Activated naive CD4-positive, alpha-beta T cell treated with anti-CD3 and anti-CD28 coated beads, Interleukin-2, amount 10 ng/mL, durations not matched to agents 7 days and 5 days (primary cell): Measurements from ENCODE around the gene RAB18.
"Not testable (repeated sequence)": the region's sequence is repeated elsewhere in the genome, so short reads cannot be mapped to it uniquely, and the experiment has no call there.

ENCODE experiments used
- CTCF ChIA-PET: fragments of 350-600 bp; sonication (Branson Sonifier 250); formaldehyde crosslinking; loops from one replicate; lab custom pipeline; 2021; ENCODE audit warnings: antibody characterized with exemption; lab: Charles Lee
- DNase-seq: peaks from one replicate; pipeline ENCODE4 v3.0.0-alpha.2; 2020
- H3K27ac Mint-ChIP-seq: one replicate; pipeline ENCODE4 v1.8.0; 2021; ENCODE audit warnings: mild to moderate bottlenecking, moderate library complexity, mixed read lengths
- H3K27me3 Mint-ChIP-seq: one replicate; pipeline ENCODE4 v1.8.0; 2021; ENCODE audit warnings: mild to moderate bottlenecking, mixed read lengths
- H3K36me3 Mint-ChIP-seq: one replicate; pipeline ENCODE4 v1.8.0; 2021; ENCODE audit warnings: mixed read lengths
- H3K4me1 Mint-ChIP-seq: one replicate; pipeline ENCODE4 v1.8.0; 2021; ENCODE audit warnings: mixed read lengths
- H3K4me3 Mint-ChIP-seq: one replicate; pipeline ENCODE4 v1.8.0; 2021; ENCODE audit warnings: mild to moderate bottlenecking, moderate library complexity, mixed read lengths
- H3K9me3 Mint-ChIP-seq: one replicate; pipeline ENCODE4 v1.8.0; 2021; ENCODE audit warnings: mixed read lengths

Gene RAB18

DNA sequence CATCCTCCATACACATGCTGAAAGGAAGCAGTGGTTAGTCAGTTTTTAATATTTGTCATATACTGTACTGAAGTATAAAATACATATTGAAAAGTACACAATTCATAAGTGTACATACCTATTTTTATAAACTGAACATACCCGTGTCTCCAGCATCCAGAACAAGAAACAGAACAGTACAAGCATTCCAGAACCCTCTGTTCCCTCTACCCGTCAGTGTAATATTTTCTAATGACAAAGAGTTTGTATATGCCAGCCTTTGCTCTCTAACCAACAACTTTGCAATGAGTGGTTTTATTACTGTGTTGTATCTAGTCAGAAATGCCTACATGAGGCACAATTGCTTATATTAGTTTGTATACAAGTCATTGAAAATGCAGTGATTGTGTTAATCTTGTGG lies 18.7 kb upstream of the RAB18 start:
- H3K9me3 Mint-ChIP-seq = peaks cover 2% of the 10 kb centered on the region
- H3K27ac Mint-ChIP-seq = no peak overlapping the region
- H3K36me3 Mint-ChIP-seq = no peaks in the 10 kb centered on the region
- H3K4me1 Mint-ChIP-seq = no peaks in the 10 kb centered on the region
- H3K4me3 Mint-ChIP-seq = no peak overlapping the region
- DNase-seq = no peak
- CTCF ChIA-PET = interaction anchor here (1.4 kb wide), 2 partner anchors 39 to 116 kb away, joined by 3 read pairs; no protein-coding TSS in a partner anchor
- peaks cover 36% of the 10 kb centered on the region for H3K27me3 Mint-ChIP-seq

DNA sequence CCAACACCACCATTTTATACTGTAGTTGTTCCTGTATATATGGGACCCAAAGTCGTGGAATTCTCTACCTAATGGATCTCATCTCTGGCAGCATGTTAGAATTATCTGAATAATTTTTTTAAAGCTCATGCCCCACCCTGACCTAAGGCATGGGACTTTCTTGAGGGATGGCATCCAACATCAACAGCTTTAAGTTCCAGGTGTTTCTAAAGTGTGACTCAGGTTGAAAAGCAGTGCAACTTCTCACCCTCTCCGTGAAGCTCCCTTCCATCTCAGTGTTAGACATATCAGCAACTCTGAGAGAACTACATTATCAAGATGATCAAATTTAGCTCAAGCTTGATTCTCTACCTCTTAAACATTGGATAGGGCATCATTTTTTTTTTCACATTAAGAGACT lies 18.1 kb upstream of the RAB18 start:
- Mint-ChIP-seq H3K4me1 (no peaks in the 10 kb centered on the region), H3K27ac (no peak overlapping the region), H3K36me3 (no peaks in the 10 kb centered on the region), H3K4me3 (no peak overlapping the region), H3K9me3 (peaks cover 7% of the 10 kb centered on the region), H3K27me3 (peaks cover 36% of the 10 kb centered on the region)
- CTCF ChIA-PET = interaction anchor here (1.4 kb wide), 1 partner anchor 40 kb away, joined by 3 read pairs; no protein-coding TSS in a partner anchor
- no peak for DNase-seq

DNA sequence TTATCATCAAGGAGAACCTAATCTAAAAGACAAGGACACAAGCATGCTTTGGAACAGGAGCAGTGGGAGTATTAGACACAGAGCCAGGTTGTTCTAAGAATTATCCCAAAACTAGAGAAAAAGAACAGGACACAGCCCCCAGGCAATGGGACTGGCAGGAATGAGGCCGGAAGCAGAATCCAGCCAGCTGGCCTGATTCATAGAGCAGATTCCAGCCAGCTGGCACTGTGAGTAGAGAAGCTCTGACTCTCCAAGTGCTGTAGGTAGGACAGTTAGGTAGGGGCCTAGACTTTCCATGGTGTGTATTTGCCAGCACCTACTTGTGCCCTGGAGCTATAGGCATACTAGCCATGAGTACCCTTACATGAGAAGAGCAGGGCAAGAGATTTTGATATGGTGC lies 13.3 kb upstream of the RAB18 start:
- peaks cover 26% of the 10 kb centered on the region for H3K27me3 Mint-ChIP-seq

DNA sequence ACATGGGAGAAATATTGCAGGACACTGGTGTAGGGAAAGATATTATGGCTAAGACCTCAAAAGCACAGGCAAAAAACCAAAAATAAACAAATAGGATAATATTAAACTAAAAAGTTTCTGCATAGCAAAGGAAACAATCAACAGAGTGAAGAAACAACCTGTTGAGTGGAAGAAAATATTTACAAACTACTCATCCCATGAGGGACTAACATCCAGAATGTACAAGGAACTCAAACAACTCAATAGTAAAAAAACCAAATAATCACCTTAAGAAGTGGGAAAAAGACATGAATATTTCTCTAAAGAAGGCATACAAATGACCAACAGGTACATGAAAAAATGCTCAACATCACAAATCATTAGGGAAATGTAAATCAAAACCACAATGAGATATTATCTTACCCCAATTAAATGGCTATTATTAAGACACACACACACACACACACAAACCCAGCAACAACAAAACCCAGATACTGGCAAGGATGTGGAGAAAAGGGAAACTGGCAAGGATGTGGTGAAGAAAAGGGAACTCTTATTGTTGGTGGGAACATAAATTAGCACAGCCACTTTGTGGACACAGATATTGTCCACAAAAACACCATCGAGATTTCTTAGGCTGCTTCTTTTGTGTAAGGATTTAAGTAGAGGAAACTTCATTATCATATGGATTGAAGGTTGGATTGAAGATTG lies 9.8 kb upstream of the RAB18 start:
- no peaks in the 10 kb centered on the region for H3K36me3 Mint-ChIP-seq
- H3K27ac Mint-ChIP-seq = no peak overlapping the region
- DNase-seq = no peak
- no peak overlapping the region for H3K4me3 Mint-ChIP-seq
- peaks cover 20% of the 10 kb centered on the region for H3K27me3 Mint-ChIP-seq
- CTCF ChIA-PET = no interaction called here
- no peaks in the 10 kb centered on the region for H3K4me1 Mint-ChIP-seq
- peaks cover 16% of the 10 kb centered on the region for H3K9me3 Mint-ChIP-seq

More for the DNA sequence above, 13.3 kb upstream of the RAB18 start:
- no peak overlapping the region for H3K4me3 Mint-ChIP-seq
- H3K9me3 Mint-ChIP-seq = peaks cover 18% of the 10 kb centered on the region
- no peak for DNase-seq
- no peaks in the 10 kb centered on the region for H3K4me1 Mint-ChIP-seq
- no peak overlapping the region for H3K27ac Mint-ChIP-seq
- H3K36me3 Mint-ChIP-seq = no peaks in the 10 kb centered on the region
- CTCF ChIA-PET = interaction anchor here (1.5 kb wide), 1 partner anchor 10 kb away, joined by 4 read pairs; no protein-coding TSS in a partner anchor

DNA sequence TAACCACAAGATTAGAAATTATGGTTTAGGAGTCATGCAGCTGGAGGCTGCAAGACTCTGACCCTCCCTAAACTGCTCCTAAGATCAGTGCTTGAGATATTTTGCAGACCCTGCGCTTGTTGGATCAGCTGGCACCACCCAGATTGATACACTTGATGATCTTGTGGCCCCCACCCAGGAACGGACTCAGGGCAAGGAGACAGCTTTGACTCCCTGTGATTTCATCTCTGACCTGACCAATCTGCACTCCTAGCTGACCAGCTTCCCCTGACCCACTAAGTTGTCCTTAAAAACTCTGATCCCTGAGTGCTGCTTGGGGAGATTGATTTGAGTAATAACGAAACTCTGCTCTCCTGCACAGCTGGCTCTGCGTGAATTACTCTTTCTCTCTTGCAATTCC lies 8.0 kb upstream of the RAB18 start:
- peaks cover 25% of the 10 kb centered on the region for H3K27me3 Mint-ChIP-seq
- no peaks in the 10 kb centered on the region for H3K36me3 Mint-ChIP-seq
- H3K4me3 Mint-ChIP-seq = no peak overlapping the region
- CTCF ChIA-PET = no interaction called here
- H3K27ac Mint-ChIP-seq = no peak overlapping the region
- H3K9me3 Mint-ChIP-seq = peaks cover 9% of the 10 kb centered on the region
- no peak for DNase-seq
- no peaks in the 10 kb centered on the region for H3K4me1 Mint-ChIP-seq

DNA sequence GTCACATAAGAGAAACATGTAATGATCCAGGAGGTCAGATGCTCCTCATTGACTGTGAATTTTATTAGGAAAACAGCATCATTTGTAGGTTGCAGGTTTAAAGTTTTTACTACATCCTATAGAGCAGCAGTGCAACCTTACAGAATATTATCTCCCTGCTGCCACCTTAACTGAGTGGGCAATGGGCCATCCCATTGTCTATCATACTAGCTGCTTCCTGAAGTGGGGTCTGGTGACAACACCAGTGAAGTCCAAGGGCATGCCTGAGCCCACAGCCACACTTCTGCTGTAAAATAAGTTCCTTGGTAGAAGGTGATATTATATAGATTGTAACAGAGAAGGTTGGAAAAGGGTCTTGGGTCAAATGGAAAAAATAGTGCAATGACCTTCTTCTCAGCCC lies 4.0 kb upstream of the RAB18 start:
- Mint-ChIP-seq H3K36me3 (peaks cover 6% of the 10 kb centered on the region), H3K4me3 (no peak overlapping the region), H3K27me3 (peaks cover 16% of the 10 kb centered on the region), H3K9me3 (no peaks in the 10 kb centered on the region), H3K27ac (no peak overlapping the region), H3K4me1 (peaks cover 17% of the 10 kb centered on the region)
- CTCF ChIA-PET = interaction anchor here (0.7 kb wide), 2 partner anchors 52 to 54 kb away, joined by 3 read pairs; no protein-coding TSS in a partner anchor
- no peak for DNase-seq

DNA sequence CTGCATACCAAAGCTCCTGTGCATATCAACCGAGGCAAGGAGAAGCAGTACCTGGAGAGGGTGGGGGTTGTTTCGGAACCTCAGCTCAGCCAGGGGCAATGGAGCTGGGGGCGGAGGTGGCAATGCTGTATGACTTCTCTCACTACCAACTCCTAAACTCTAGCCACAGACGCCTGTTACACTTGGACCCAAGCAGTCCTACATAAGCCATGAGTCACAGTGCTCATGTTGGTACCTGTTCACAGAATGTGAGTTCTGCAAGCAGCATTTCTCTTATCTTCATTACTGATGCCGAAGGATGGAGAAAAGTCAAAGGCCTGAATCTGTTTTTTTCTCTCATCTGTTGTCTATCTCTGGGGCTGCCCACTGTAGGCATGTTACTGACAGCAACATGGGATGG lies 3.2 kb upstream of the RAB18 start:
- H3K27me3 Mint-ChIP-seq = peaks cover 16% of the 10 kb centered on the region
- H3K9me3 Mint-ChIP-seq = no peaks in the 10 kb centered on the region
- no peak overlapping the region for H3K27ac Mint-ChIP-seq
- peaks cover 8% of the 10 kb centered on the region for H3K36me3 Mint-ChIP-seq
- H3K4me3 Mint-ChIP-seq = no peak overlapping the region
- CTCF ChIA-PET = interaction anchor here (0.7 kb wide), 1 partner anchor 54 kb away, joined by 3 read pairs; no protein-coding TSS in a partner anchor
- no peak for DNase-seq
- H3K4me1 Mint-ChIP-seq = peaks cover 22% of the 10 kb centered on the region

DNA sequence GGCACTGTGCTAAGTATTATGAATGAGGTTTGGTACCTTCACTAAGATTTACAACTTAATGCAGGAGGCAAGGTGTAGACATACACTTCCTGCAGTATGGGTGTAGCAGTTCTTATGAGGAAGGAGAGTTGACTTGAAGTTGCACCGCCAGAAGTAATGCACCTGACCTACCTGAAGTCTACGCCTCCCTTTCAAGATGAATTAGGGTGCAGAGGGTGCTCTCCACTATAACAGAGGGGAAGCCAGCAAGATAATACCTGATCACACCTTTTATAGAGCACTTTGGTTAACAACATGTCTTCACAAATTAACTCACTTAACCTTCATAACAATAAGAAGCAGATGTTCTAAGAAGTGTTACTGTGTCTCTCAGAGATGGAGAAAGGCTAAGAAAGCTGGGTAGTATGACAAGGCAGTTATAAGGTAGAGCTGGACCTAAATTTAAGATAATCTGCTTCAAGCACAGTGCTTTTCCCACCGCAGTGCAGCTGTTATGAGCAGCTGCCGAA lies 552 bp upstream of the RAB18 start:
- peak overlapping the region; percentile 100 for H3K4me3 Mint-ChIP-seq
- H3K9me3 Mint-ChIP-seq = no peaks in the 10 kb centered on the region
- H3K27me3 Mint-ChIP-seq = peaks cover 10% of the 10 kb centered on the region
- CTCF ChIA-PET = interaction anchor here (0.9 to 1.9 kb wide), 5 partner anchors 10 to 675 kb away, joined by 3 to 6 read pairs (median 3); no protein-coding TSS in a partner anchor
- peak overlapping the region; percentile 99 for H3K27ac Mint-ChIP-seq
- H3K36me3 Mint-ChIP-seq = peaks cover 22% of the 10 kb centered on the region
- peaks cover 41% of the 10 kb centered on the region for H3K4me1 Mint-ChIP-seq
- DNase-seq = no peak

DNA sequence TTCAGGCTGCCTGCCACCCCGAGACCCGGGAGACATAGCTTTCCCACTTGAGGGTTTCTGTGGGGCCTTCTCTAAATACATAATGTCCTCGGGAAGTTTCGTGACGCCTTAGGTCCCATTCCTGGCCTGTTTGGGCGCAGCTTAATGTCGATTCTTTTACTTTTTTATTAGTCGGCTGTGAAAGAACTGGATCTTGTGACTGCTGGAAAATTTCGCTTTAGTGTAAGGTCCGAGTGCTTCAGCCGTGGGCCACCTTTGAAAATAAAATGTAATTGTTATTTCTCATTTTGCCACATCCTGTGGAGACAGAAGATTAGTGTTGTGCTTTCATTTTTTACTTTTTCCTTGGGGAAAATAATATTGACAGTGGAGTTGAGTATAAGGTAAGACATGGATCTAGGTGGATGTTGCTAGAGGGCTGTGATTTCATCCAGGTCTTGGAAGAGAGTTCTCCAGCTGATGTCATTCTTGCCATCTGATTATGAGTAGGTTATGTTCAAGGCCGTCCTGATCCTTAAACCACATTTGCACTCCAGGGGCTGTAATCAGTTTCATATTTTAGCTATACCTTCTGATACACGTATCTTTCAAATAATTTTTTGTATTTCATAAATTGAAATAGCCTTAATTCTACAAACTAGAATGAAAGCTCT lies 830 bp downstream of the RAB18 start:
- Mint-ChIP-seq H3K27ac (peak overlapping the region; percentile 99), H3K4me3 (peak overlapping the region; percentile 100), H3K4me1 (peaks cover 51% of the 10 kb centered on the region), H3K9me3 (no peaks in the 10 kb centered on the region), H3K27me3 (peaks cover 7% of the 10 kb centered on the region), H3K36me3 (peaks cover 29% of the 10 kb centered on the region)
- no peak for DNase-seq
- CTCF ChIA-PET = interaction anchor here (0.6 to 1.9 kb wide), 5 partner anchors 9 to 874 kb away, joined by 3 to 6 read pairs (median 5); no protein-coding TSS in a partner anchor

DNA sequence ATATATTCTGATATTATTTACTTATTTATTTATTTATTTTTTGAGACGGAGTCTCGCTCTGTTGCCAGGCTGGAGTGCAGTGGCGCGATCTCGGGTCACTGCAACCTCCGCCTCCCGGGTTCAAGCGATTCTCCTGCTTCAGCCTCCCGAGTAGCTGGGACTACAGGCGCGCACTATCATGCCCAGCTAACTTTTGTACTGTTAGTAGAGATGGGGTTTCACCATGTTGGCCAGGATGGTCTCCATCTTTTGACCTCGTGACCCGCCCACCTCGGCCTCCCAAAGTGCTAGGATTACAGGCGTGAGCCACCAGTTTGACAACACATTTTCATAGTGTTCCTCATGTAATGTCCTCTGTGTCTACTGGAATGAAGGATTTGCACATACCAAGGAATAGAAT lies 1.4 kb downstream of the RAB18 start:
- H3K27me3 Mint-ChIP-seq, H3K27ac Mint-ChIP-seq, H3K9me3 Mint-ChIP-seq, DNase-seq: not testable (repeated sequence)
- peaks cover 35% of the 10 kb centered on the region for H3K36me3 Mint-ChIP-seq
- peak overlapping the region; percentile 69 for H3K4me3 Mint-ChIP-seq
- peaks cover 57% of the 10 kb centered on the region for H3K4me1 Mint-ChIP-seq
- CTCF ChIA-PET = interaction anchor here (1.9 kb wide), 1 partner anchor 8 kb away, joined by 5 read pairs; no protein-coding TSS in a partner anchor

DNA sequence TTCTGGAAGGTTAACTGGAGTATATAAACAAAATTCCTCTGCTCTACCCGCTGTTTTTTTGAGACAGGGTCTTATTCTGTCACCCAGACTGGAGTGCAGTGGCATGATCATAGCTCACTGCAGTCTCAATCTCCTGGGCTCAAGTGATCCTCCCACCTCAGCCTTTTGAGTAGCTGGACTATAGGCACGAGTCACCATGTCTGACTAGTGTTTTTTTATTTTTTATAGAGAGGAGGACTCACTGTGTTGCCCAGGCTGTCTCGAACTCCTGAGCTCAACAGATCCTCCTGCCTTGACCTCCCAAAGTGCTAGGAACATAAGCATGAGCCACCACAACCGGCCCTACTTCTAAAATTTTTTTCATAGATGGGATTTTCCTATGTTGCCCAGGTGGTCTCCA lies 2.2 kb downstream of the RAB18 start:
- H3K27me3 Mint-ChIP-seq = peaks cover 4% of the 10 kb centered on the region
- peaks cover 57% of the 10 kb centered on the region for H3K4me1 Mint-ChIP-seq
- H3K9me3 Mint-ChIP-seq = no peaks in the 10 kb centered on the region
- H3K36me3 Mint-ChIP-seq = peaks cover 38% of the 10 kb centered on the region
- H3K4me3 Mint-ChIP-seq = peak overlapping the region; percentile 69
- no peak for DNase-seq
- no peak overlapping the region for H3K27ac Mint-ChIP-seq
- CTCF ChIA-PET = no interaction called here

DNA sequence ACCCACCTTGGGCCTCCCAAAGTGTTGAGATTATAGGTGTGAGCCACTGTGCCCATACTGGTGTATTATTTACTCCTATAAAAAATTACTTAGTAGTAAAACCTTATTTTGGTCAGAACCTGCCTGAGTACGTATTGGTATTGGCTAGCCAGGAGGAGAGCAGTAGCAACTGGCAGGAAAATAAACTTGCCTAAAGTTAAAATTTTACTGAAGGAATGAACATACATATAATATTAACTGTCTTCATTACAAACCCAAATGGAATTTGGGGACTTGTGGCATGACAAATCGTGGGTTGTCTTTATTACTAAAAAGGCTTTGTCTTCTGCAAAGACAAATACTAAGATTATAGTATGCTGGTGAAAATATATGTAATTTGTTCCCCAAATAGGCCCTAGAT lies 8.4 kb downstream of the RAB18 start:
- Mint-ChIP-seq H3K4me1 (peaks cover 57% of the 10 kb centered on the region), H3K36me3 (peaks cover 60% of the 10 kb centered on the region), H3K27me3 (no peaks in the 10 kb centered on the region), H3K4me3 (no peak overlapping the region), H3K9me3 (no peaks in the 10 kb centered on the region), H3K27ac (no peak overlapping the region)
- no peak for DNase-seq
- CTCF ChIA-PET = no interaction called here

DNA sequence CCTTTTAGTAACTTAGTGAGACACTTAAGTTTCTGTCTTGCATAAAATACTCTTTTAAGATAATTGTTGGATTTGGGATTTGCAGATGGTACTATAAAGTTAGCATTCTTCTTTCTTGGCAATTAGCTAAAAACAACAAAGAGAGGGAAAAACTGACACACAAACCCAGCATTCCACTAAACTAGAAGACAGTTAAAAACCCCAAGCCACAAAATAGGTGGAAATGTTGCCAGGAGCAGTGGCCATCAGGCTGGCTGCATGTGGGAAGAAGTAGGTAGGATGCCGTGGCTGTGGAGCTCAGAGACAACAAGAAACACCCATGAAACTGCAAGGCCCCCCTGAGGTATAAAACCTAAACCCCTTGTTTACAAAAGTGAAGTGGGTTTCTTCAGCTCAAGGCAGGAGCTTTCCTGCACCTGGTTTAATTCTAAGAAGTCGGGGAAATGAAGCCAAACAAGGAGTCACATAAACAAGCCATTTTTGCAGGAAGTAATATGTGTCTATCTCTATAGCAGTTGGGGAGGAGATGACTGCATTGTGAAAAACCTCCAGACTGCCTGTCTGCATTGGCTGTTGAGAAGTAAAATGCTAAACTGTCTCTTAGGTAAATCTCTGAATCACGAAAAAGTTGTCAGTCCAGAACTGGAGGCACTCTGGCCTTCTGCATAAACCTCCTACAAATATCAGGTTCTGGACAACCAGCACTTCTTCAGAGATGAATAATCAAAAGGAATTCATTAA lies 9.5 kb downstream of the RAB18 start:
- peaks cover 59% of the 10 kb centered on the region for H3K36me3 Mint-ChIP-seq
- CTCF ChIA-PET = interaction anchor here (1.2 kb wide), 1 partner anchor 9 kb away, joined by 5 read pairs; the partner anchor contains the start of gene RAB18
- H3K27me3 Mint-ChIP-seq = no peaks in the 10 kb centered on the region
- DNase-seq = peak; percentile 34
- peak overlapping the region; percentile 90 for H3K27ac Mint-ChIP-seq
- H3K9me3 Mint-ChIP-seq = no peaks in the 10 kb centered on the region
- H3K4me3 Mint-ChIP-seq = peak overlapping the region; percentile 55
- peaks cover 52% of the 10 kb centered on the region for H3K4me1 Mint-ChIP-seq

DNA sequence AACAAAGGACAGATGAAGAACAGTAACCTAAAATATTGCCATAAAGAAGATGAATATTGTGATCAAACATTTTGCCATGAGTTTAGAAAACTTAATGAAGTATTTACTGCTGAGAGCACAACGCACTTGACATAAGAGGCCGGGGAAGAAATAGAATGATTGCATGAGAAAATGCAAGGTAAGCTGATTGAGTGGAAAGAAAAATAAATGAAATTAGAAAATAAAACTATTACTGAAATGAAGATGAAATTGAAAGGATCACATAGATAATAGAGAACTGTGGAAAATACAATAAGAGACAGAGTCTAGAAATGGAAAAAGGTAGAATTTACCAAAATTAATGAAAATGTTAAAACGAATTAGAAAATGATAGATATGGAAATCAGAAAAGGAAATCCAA lies 10.1 kb downstream of the RAB18 start:
- Mint-ChIP-seq H3K36me3 (peaks cover 56% of the 10 kb centered on the region), H3K9me3 (no peaks in the 10 kb centered on the region), H3K4me1 (peaks cover 47% of the 10 kb centered on the region), H3K27ac (peak overlapping the region; percentile 90), H3K4me3 (peak overlapping the region; percentile 55), H3K27me3 (no peaks in the 10 kb centered on the region)
- DNase-seq = no peak
- CTCF ChIA-PET = interaction anchor here (1.2 kb wide), 1 partner anchor 10 kb away, joined by 5 read pairs; the partner anchor contains the start of gene RAB18
